Thoracic aorta (tissue), 2 donors: ENCODE measurements around the gene KLHL20. TPM values are rescaled to one million over a fixed set of nuclear protein-coding genes. Genes with fewer than 3 reads are reported as not detected.
"Not testable (repeated sequence)": the region's sequence is repeated elsewhere in the genome, so short reads cannot be mapped to it uniquely, and the experiment has no call there.

Experiments
- ATAC-seq: fragments of 150-250 bp; one replicate; pipeline ENCODE4 v1.8.0; 2017; ENCODE audit warnings: low read depth; ENCODE audit not compliant: insufficient number of reproducible peaks, low FRiP score
- DNase-seq: peaks from one replicate; pipeline ENCODE4 v3.0.0-alpha.2; 2020; ENCODE audit warnings: low spot score
- H3K27ac ChIP-seq, 2 donors: fragments of 200-600 bp; sonication (generic); 1 replicate in 1 of 2; 2 replicates in 1 of 2; pipeline ENCODE4 v1.5.1; 2016; ENCODE audit warnings: mild to moderate bottlenecking in 2 of 2, moderate library complexity in 2 of 2
- H3K27me3 ChIP-seq: fragments of 200-600 bp; sonication (generic); replicated peaks from 2 replicates; pipeline ENCODE4 v1.6.0; 2016; ENCODE audit warnings: mild to moderate bottlenecking; ENCODE audit not compliant: insufficient read depth
- H3K36me3 ChIP-seq: fragments of 200-600 bp; sonication (generic); one replicate; pipeline ENCODE4 v1.5.1; 2016
- H3K4me1 ChIP-seq, 2 donors: fragments of 200-600 bp; sonication (generic); 1 replicate in 1 of 2; 2 replicates in 1 of 2; pipeline versions ENCODE4 v1.5.1 to v1.6.0; 2016; ENCODE audit warnings: low read depth in 2 of 2, mild to moderate bottlenecking in 1 of 2; ENCODE audit not compliant: control insufficient read depth in 1 of 2
- H3K4me3 ChIP-seq: fragments of 200-600 bp; sonication (generic); 2 replicates; pipeline ENCODE4 v1.5.1; 2016; ENCODE audit warnings: mild to moderate bottlenecking
- H3K9me3 ChIP-seq: fragments of 200-600 bp; sonication (generic); 2 replicates; pipeline ENCODE4 v1.5.1; 2016
- total RNA-seq, 2 donors: library from RNA; depleted of rRNA; stranded (reverse); fragments of >200 nt; gene quantifications; one replicate each; pipeline versions ENCODE4 v1.1.0 to v1.2.3, GENCODE V29; 2016
- TF ChIP-seq, protein P1 (sequence below): fragments of 200-600 bp; sonication (generic); IDR thresholded peaks from one replicate; pipeline ENCODE4 v1.5.1; 2019; ENCODE audit warnings: antibody characterized with exemption

KLHL20 gene, protein sequence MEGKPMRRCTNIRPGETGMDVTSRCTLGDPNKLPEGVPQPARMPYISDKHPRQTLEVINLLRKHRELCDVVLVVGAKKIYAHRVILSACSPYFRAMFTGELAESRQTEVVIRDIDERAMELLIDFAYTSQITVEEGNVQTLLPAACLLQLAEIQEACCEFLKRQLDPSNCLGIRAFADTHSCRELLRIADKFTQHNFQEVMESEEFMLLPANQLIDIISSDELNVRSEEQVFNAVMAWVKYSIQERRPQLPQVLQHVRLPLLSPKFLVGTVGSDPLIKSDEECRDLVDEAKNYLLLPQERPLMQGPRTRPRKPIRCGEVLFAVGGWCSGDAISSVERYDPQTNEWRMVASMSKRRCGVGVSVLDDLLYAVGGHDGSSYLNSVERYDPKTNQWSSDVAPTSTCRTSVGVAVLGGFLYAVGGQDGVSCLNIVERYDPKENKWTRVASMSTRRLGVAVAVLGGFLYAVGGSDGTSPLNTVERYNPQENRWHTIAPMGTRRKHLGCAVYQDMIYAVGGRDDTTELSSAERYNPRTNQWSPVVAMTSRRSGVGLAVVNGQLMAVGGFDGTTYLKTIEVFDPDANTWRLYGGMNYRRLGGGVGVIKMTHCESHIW
- 10 to 100 TPM; 21.1 to 75.8 TPM for total RNA-seq

GRCh38 chr1:173714759-173715537 is at the start of gene KLHL20:
Gene KLHL20 (plus strand): TSS chr1:173714981. CDS start chr1:173716044, 1,063 bp downstream.
- Histone ChIP-seq H3K4me3 (peak within 1 kb of the TSS; percentile 95), H3K4me1 (peaks cover 17 to 21% of the 10 kb centered on the region in 2 donors), H3K9me3 (no peaks in the 10 kb centered on the region), H3K27ac (peak within 1 kb of the TSS; percentile 86 to 93), H3K27me3 (no peaks in the 10 kb centered on the region), H3K36me3 (peaks cover 4% of the 10 kb centered on the region)
- DNase-seq = peak; percentile 21
- ATAC-seq = peak; percentile 95
- TF ChIP-seq, protein P1, sequence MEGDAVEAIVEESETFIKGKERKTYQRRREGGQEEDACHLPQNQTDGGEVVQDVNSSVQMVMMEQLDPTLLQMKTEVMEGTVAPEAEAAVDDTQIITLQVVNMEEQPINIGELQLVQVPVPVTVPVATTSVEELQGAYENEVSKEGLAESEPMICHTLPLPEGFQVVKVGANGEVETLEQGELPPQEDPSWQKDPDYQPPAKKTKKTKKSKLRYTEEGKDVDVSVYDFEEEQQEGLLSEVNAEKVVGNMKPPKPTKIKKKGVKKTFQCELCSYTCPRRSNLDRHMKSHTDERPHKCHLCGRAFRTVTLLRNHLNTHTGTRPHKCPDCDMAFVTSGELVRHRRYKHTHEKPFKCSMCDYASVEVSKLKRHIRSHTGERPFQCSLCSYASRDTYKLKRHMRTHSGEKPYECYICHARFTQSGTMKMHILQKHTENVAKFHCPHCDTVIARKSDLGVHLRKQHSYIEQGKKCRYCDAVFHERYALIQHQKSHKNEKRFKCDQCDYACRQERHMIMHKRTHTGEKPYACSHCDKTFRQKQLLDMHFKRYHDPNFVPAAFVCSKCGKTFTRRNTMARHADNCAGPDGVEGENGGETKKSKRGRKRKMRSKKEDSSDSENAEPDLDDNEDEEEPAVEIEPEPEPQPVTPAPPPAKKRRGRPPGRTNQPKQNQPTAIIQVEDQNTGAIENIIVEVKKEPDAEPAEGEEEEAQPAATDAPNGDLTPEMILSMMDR = no peak

- TF ChIP-seq, protein P1 = no peak
- H3K27ac ChIP-seq = no peak overlapping the region
- H3K27me3 ChIP-seq = no peaks in the 10 kb centered on the region
- H3K9me3 ChIP-seq = no peaks in the 10 kb centered on the region
- DNase-seq (no peak), ATAC-seq (no peak)
- no peaks in the 10 kb centered on the region for H3K4me1 ChIP-seq
- H3K4me3 ChIP-seq = no peak overlapping the region
- no peaks in the 10 kb centered on the region for H3K36me3 ChIP-seq
Observed at GRCh38 chr1:173666646-173667045, 48.1 kb upstream of the KLHL20 start.

GRCh38 chr1:173669491-173669941 is 45.3 kb upstream of the KLHL20 start, which contains the start of gene ANKRD45:
Gene ANKRD45 (minus strand): TSS chr1:173669851. CDS start chr1:173659418, 10,433 bp downstream.
- ATAC-seq (no peak), DNase-seq (no peak)
- TF ChIP-seq, protein P1 = no peak
- no peaks in the 10 kb centered on the region for H3K27me3 ChIP-seq
- no peaks in the 10 kb centered on the region for H3K9me3 ChIP-seq
- H3K27ac ChIP-seq = no peak within 1 kb of the TSS
- no peaks in the 10 kb centered on the region for H3K36me3 ChIP-seq
- peak within 1 kb of the TSS; percentile 50 for H3K4me3 ChIP-seq
- no peaks in the 10 kb centered on the region for H3K4me1 ChIP-seq

GRCh38 chr1:173674496-173674895 is 40.3 kb upstream of the KLHL20 start:
- not testable (repeated sequence) for H3K36me3 ChIP-seq, H3K27me3 ChIP-seq, ATAC-seq, H3K27ac ChIP-seq, H3K4me1 ChIP-seq, DNase-seq, H3K9me3 ChIP-seq, H3K4me3 ChIP-seq

DNA sequence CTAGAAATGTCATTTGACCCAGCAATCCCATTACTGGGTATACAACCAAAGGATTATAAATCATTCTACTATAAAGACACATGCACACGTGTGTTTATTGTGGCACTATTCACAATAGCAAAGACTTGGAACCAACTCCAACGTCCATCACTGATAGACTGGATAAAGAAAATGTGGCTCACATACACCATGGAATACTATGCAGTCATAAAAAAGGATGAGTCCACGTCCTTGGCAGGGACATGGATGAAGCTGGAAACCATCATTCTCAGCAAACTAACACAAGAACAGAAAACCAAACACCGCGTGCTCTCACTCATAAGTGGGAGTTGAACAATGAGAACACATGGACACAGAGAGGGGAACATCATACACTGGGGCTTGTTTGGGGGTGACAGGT is 34.6 kb upstream of the KLHL20 start:
- H3K36me3 ChIP-seq, ATAC-seq, H3K4me1 ChIP-seq, H3K4me3 ChIP-seq, DNase-seq, H3K27me3 ChIP-seq, H3K27ac ChIP-seq, H3K9me3 ChIP-seq: not testable (repeated sequence)
